GM18502 (cell line): ENCODE results near the gene PTPRN2.

Experiments
- ATAC-seq: cut with Tn5 transposase; IDR thresholded peaks from one replicate; pipeline ENCODE4 v1.9.1; 2021; ENCODE audit warnings: mild to moderate bottlenecking; ENCODE audit not compliant: unreplicated experiment, poor library complexity

PTPRN2 gene

GRCh38 chr7:157622408-157623205, 965.0 kb downstream of the PTPRN2 start:
- no peak for ATAC-seq

GRCh38 chr7:157622000-157622399, 965.6 kb downstream of the PTPRN2 start:
- ATAC-seq, result no peak

- ATAC-seq, result no peak
Measured at GRCh38 chr7:157621131-157621681, 966.4 kb downstream of the PTPRN2 start.

GRCh38 chr7:157620616-157621015, 967.0 kb downstream of the PTPRN2 start:
- no peak for ATAC-seq

GRCh38 chr7:157619753-157620525, 967.7 kb downstream of the PTPRN2 start:
- no peak for ATAC-seq

- ATAC-seq, result no peak
Measured at GRCh38 chr7:157618823-157619606, 968.6 kb downstream of the PTPRN2 start.

GRCh38 chr7:157618091-157618726, 969.4 kb downstream of the PTPRN2 start:
- ATAC-seq, result no peak

GRCh38 chr7:157617401-157617800, 970.2 kb downstream of the PTPRN2 start:
- no peak for ATAC-seq

GRCh38 chr7:157616931-157617330, 970.7 kb downstream of the PTPRN2 start:
- ATAC-seq, result no peak

GRCh38 chr7:157616426-157616825, 971.2 kb downstream of the PTPRN2 start:
- ATAC-seq, result no peak

- ATAC-seq, result no peak
Measured at GRCh38 chr7:157615852-157616251, 971.8 kb downstream of the PTPRN2 start.

GRCh38 chr7:157615101-157615817, 972.4 kb downstream of the PTPRN2 start:
- ATAC-seq, result no peak

- no peak for ATAC-seq
Measured at GRCh38 chr7:157614457-157615020, 973.1 kb downstream of the PTPRN2 start.

GRCh38 chr7:157613575-157614322, 973.9 kb downstream of the PTPRN2 start:
- ATAC-seq, result no peak

- ATAC-seq, result peak; percentile 77
Measured at GRCh38 chr7:157612664-157613561, 974.7 kb downstream of the PTPRN2 start.

- no peak for ATAC-seq
Measured at GRCh38 chr7:157612009-157612663, 975.5 kb downstream of the PTPRN2 start.

- ATAC-seq, result no peak
Measured at GRCh38 chr7:157611341-157611740, 976.3 kb downstream of the PTPRN2 start.
